GM12878 (cell line): Measurements from ENCODE around the gene ITK. TPM values are rescaled to one million over a fixed set of nuclear protein-coding genes. Genes with fewer than 3 reads are reported as not detected.

ENCODE experiments used
- ATAC-seq: fragments of 200-7000 bp; cut with Tn5 transposase; 3 replicates; pipeline ENCODE4 v1.9.1; 2020; ENCODE audit warnings: mild to moderate bottlenecking, moderate library complexity
- BruUV-seq: library from RNA; stranded (reverse); fragments of 400-500 nt; replicated peaks from 2 replicates; lab custom pipeline; 2021; lab: Mats Ljungman, UMichigan
- CTCF ChIA-PET: fragments of 300-600 bp; sonication (Branson Sonifier 250); formaldehyde crosslinking; extraction: SDS; loops from one replicate; lab custom pipeline; 2021; ENCODE audit warnings: inconsistent platforms; lab: Yijun Ruan, JAX
- POLR2A ChIA-PET: fragments of 350-600 bp; formaldehyde crosslinking; extraction: SDS; loops from one replicate; lab custom pipeline; 2021; ENCODE audit warnings: inconsistent platforms; lab: Charles Lee
- RAD21 ChIA-PET: fragments of 300-600 bp; sonication (Branson Sonifier 250); formaldehyde crosslinking; loops from one replicate; lab custom pipeline; 2023; ENCODE audit warnings: antibody characterized with exemption; ENCODE audit not compliant: unreplicated experiment; lab: Charles Lee
- SMC1A ChIA-PET: fragments of 300-600 bp; sonication (Branson Sonifier 250); formaldehyde crosslinking; loops from one replicate; lab custom pipeline; 2023; ENCODE audit not compliant: unreplicated experiment, uncharacterized antibody; lab: Charles Lee
- DNase-seq: peaks from one replicate; pipeline ENCODE4 v3.0.0-alpha.2; 2011; ENCODE audit warnings: low read depth, low spot score
- FAIRE-seq: peaks from 3 replicates; lab custom pipeline; 2011; peaks lifted over from hg19 to GRCh38; lab: Jason Lieb, UNC
- H2AFZ ChIP-seq: 2 replicates; pipeline ENCODE4 v1.6.0; 2011; ENCODE audit warnings: low read depth, low read length, control low read depth; ENCODE audit not compliant: control insufficient read depth
- H3K27ac ChIP-seq: 2 replicates; pipeline ENCODE4 v1.5.1; 2011; ENCODE audit warnings: control low read depth; ENCODE audit not compliant: control insufficient read depth, insufficient read depth
- H3K27me3 ChIP-seq, 2 experiments: replicated peaks in 1 of 2; 2 replicates each; pipeline versions ENCODE4 v1.6.0 to v1.6.1; 2011; ENCODE audit warnings: low read length in 1 of 2; ENCODE audit not compliant: control insufficient read depth in 2 of 2, insufficient read depth in 2 of 2
- H3K36me3 ChIP-seq, 2 experiments: 2 replicates each; pipeline ENCODE4 v1.5.1; 2011; ENCODE audit warnings: low read length in 1 of 2; ENCODE audit not compliant: control insufficient read depth in 2 of 2, insufficient read depth in 2 of 2
- H3K4me1 ChIP-seq: 2 replicates; pipeline ENCODE4 v1.6.1; 2011; ENCODE audit warnings: mild to moderate bottlenecking, low read length, moderate library complexity, mixed read lengths; ENCODE audit not compliant: control insufficient read depth, insufficient read depth
- H3K4me2 ChIP-seq: 2 replicates; pipeline ENCODE4 v1.6.0; 2011; ENCODE audit warnings: control low read depth; ENCODE audit not compliant: control insufficient read depth, insufficient read depth
- H3K4me3 ChIP-seq: fragments of 200-600 bp; sonication (generic); 2 replicates; pipeline ENCODE4 v1.5.1; 2016
- H3K79me2 ChIP-seq: 2 replicates; pipeline ENCODE4 v1.6.0; 2011; ENCODE audit warnings: low read length; ENCODE audit not compliant: control insufficient read depth, insufficient read depth
- H3K9ac ChIP-seq: 2 replicates; pipeline ENCODE4 v1.8.0; 2011; ENCODE audit warnings: low read length, control low read depth, mixed read lengths; ENCODE audit not compliant: control insufficient read depth, insufficient read depth
- H3K9me3 ChIP-seq: replicated peaks from 3 replicates; pipeline ENCODE4 v1.5.1; 2011; ENCODE audit warnings: mild to moderate bottlenecking, low read length; ENCODE audit not compliant: control insufficient read depth, insufficient read depth
- H4K20me1 ChIP-seq: 2 replicates; pipeline ENCODE4 v1.6.0; 2011; ENCODE audit not compliant: control insufficient read depth, insufficient read depth
- CBX3 ChIP-seq: fragments of 200-600 bp; sonication (generic); IDR thresholded peaks from 2 replicates; pipeline ENCODE4 v1.6.1; 2016; ENCODE audit warnings: low read depth, borderline replicate concordance
- CREB1 ChIP-seq: IDR thresholded peaks from 2 replicates; pipeline ENCODE4 v1.6.1; 2012; ENCODE audit warnings: low read depth, mild to moderate bottlenecking, inconsistent platforms
- ETV6 ChIP-seq, 2 experiments: fragments of 450-650 bp in 1 of 2; IDR thresholded peaks in 1 of 2; conservative IDR thresholded peaks in 1 of 2; 2 replicates each; pipeline ENCODE4 v1.6.1; 2014; ENCODE audit warnings: antibody characterized with exemption in 1 of 2, borderline replicate concordance in 1 of 2, low read depth in 1 of 2, mild to moderate bottlenecking in 1 of 2, moderate library complexity in 1 of 2
- EZH2 ChIP-seq: IDR thresholded peaks from 2 replicates; pipeline ENCODE4 v1.6.1; 2012; ENCODE audit warnings: low read depth, mild to moderate bottlenecking, control low read depth, inconsistent platforms, low read length, borderline replicate concordance; ENCODE audit not compliant: control insufficient read depth
- IKZF2 ChIP-seq, 2 experiments: fragments of 450-650 bp; IDR thresholded peaks; 2 replicates each; pipeline ENCODE4 v1.6.1; 2017; ENCODE audit warnings: mild to moderate bottlenecking in 2 of 2, moderate library complexity in 2 of 2
- NFXL1 ChIP-seq: fragments of 450-650 bp; IDR thresholded peaks from 2 replicates; pipeline ENCODE4 v1.6.1; 2017; ENCODE audit warnings: antibody characterized with exemption, mild to moderate bottlenecking, borderline replicate concordance
- NFYB ChIP-seq: IDR thresholded peaks from 2 replicates; pipeline ENCODE4 v1.6.1; 2011; ENCODE audit warnings: low read depth, mild to moderate bottlenecking, low read length, improper control_type of control experiment, moderate library complexity; ENCODE audit not compliant: insufficient read depth
- RAD21 ChIP-seq: IDR thresholded peaks from 2 replicates; pipeline ENCODE4 v1.6.1; 2011; ENCODE audit warnings: mild to moderate bottlenecking, low read depth, low read length, moderate library complexity; ENCODE audit not compliant: insufficient read depth
- STAT1 ChIP-seq: fragments of 450-650 bp; conservative IDR thresholded peaks from 2 replicates; pipeline ENCODE4 v1.6.1; 2014; ENCODE audit warnings: antibody characterized with exemption, mild to moderate bottlenecking
- STAT3 ChIP-seq: IDR thresholded peaks from 2 replicates; pipeline ENCODE4 v1.6.1; 2011; ENCODE audit warnings: low read depth, low read length, improper control_type of control experiment
- ZNF24 ChIP-seq: fragments of 450-650 bp; IDR thresholded peaks from 2 replicates; pipeline ENCODE4 v1.6.1; 2017; ENCODE audit warnings: antibody characterized with exemption, mild to moderate bottlenecking
- WGBS: methylation state at CpG from one replicate; pipeline ENCODE4 v1.1.6; 2016; ENCODE audit warnings: low lambda C conversion rate; ENCODE audit not compliant: insufficient replicate concordance, insufficient coverage; ENCODE audit errors: missing lambda C conversion rate; 5-methylcytosine and 5-hydroxymethylcytosine counted together
- in situ Hi-C: fragments of 300-500 bp; cut with MboI; formaldehyde crosslinking; loops from 9 replicates; pipeline ENCODE4 v1.14.3; 2018; ENCODE audit warnings: mixed read lengths
- intact Hi-C: fragments of 100-400 bp; cut with micrococcal nuclease; formaldehyde crosslinking; loops from one replicate; pipeline ENCODE4 v1.14.2; 2022; ENCODE audit not compliant: unreplicated experiment
- polyA plus RNA-seq, 11 experiments: library from polyadenylated mRNA; depleted of rRNA in 4 of 11; unstranded in 6 of 11; stranded (reverse) in 5 of 11; fragments of >200 nt; fragmentation: Nextera tagmentation in 4 of 11; fragmentation: Illumina TruSeq in 1 of 11; extraction: Ambion mirVana in 4 of 11; extraction: Trizol in 1 of 11; gene quantifications; 1 replicate in 1 of 11; 2 replicates in 10 of 11; pipeline versions ENCODE4 v1.2.1 to v1.2.3, GENCODE V29; 2011 to 2016; ENCODE audit warnings: inconsistent platforms in 2 of 11, missing spikeins in 2 of 11, low read depth in 1 of 11
- total RNA-seq, 4 experiments: library from RNA; depleted of rRNA in 3 of 4; stranded (reverse); fragments of >200 nt in 3 of 4; fragmentation: Illumina TruSeq in 1 of 4; extraction: Trizol in 1 of 4; gene quantifications; 2 replicates each; pipeline versions ENCODE4 v1.2.1 to v1.2.3, GENCODE V29; 2013 to 2021
- TF ChIP-seq, protein P1 (sequence below): fragments of 150-350 bp; IDR thresholded peaks from 2 replicates; pipeline ENCODE4 v1.6.1; 2014; ENCODE audit warnings: mild to moderate bottlenecking, low read depth, low read length
- TF ChIP-seq, protein P2 (sequence below): fragments of 450-650 bp; IDR thresholded peaks from 2 replicates; pipeline ENCODE4 v1.6.1; 2016; ENCODE audit warnings: mild to moderate bottlenecking

Gene ITK
- total and polyA plus RNA-seq, 10 of the 15 experiments (the other 5 are each of a cell fraction or from before 2014, with no cell fraction given) = 0.05 to 2.4 (median 0.76) TPM

DNA sequence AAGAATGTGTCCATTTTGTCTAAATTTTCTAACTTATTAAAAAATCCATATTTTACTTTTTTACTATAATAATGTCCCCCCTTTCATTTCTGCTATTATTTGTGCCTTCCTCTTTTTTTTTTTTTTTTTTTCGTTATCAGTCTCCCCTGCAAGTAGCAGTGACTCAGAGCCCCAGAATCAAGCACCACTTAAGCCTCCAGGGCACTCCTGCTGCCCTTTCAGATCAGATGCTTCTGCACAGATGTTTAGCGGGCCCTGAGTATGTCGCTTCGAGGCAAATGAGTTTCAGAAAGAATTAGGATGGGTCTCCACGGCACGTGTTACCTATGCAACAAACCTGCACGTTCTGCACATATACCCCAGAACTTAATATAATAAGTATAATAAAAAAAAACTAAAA is 49.7 kb upstream of the ITK start:
- no peak for FAIRE-seq
- peak; percentile 82 for ATAC-seq
- Histone ChIP-seq H3K4me2 (no peak overlapping the region), H3K36me3 (0 out of 4 replicates have a peak, but pooled peaks cover 0 to under 1% of the 10 kb centered on the region in 2 experiments), H3K79me2 (no peaks in the 10 kb centered on the region), H3K27ac (no peak overlapping the region), H2AFZ (no peak overlapping the region), H3K27me3 (no peaks in the 10 kb centered on the region), H3K9me3 (no peaks in the 10 kb centered on the region), H3K9ac (no peak overlapping the region), H3K4me1 (peaks cover 5% of the 10 kb centered on the region; the same call in 1 of the 2 replicates), H3K4me3 (no peak overlapping the region), H4K20me1 (no peaks in the 10 kb centered on the region)
- no peak for DNase-seq
- ChIA-PET RAD21 (interaction anchor here (0.8 to 1.9 kb wide), 8 partner anchors 8 to 210 kb away, joined by 3 to 23 read pairs (median 8); no protein-coding TSS in a partner anchor), CTCF (interaction anchor here (0.6 to 4.8 kb wide), 22 partner anchors 11 to 1514 kb away, joined by 3 to 51 read pairs (median 5); partner anchors contain the start of gene HAVCR2), POLR2A (interaction anchor here (0.6 to 2.7 kb wide), 5 partner anchors 12 to 240 kb away, joined by 3 to 9 read pairs (median 5); partner anchors contain the start of genes HAVCR2 and MED7), SMC1A (interaction anchor here (0.6 to 4.6 kb wide), 21 partner anchors 11 to 1324 kb away, joined by 3 to 54 read pairs (median 4); partner anchors contain the start of gene MED7)
- no TSS peak for BruUV-seq
- 10% methylated on average over 6 of the region's 7 CpGs for WGBS
- TF ChIP-seq RAD21 = peak; percentile 11; the same call in 1 of the 2 replicates
- TF ChIP-seq NFYB = no peak
- in situ Hi-C loops = no loop called here
- intact Hi-C loops = loop anchor here (5.0 to 10.0 kb wide), 5 partner anchors 304 to 1994 kb away; no protein-coding TSS in a partner anchor

DNA sequence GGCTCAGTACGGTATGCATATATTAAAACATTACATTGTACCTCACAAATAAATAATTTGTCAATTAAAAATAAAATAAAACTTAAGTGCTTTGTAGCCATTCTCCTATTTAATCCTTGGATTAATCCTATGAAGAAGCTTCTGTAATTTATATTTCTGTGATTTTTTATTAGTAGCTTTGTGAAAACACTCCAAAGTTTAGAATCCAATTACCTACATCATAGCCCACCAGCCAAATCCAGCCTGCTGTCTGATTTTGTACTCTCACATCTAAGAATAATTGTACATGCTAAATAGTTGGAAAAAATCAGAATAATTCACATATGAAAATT is 48.4 kb upstream of the ITK start:
- Histone ChIP-seq H3K4me1 (peaks cover 5% of the 10 kb centered on the region; the same call in 1 of the 2 replicates), H3K27me3 (no peaks in the 10 kb centered on the region), H3K4me2 (no peak overlapping the region), H2AFZ (no peak overlapping the region), H3K9ac (no peak overlapping the region), H3K36me3 (0 out of 4 replicates have a peak, but pooled peaks cover 0 to 3% of the 10 kb centered on the region in 2 experiments), H3K4me3 (no peak overlapping the region), H3K27ac (no peak overlapping the region), H4K20me1 (no peaks in the 10 kb centered on the region), H3K79me2 (no peaks in the 10 kb centered on the region), H3K9me3 (no peaks in the 10 kb centered on the region)
- ATAC-seq = no peak
- CTCF ChIA-PET = interaction anchor here (0.6 to 4.8 kb wide), 62 partner anchors 9 to 1992 kb away, joined by 3 to 51 read pairs (median 5); partner anchors contain the start of genes HAVCR2 and MED7
- in situ Hi-C loops = no loop called here
- intact Hi-C loops = loop anchor here (1.0 to 10.0 kb wide), 10 partner anchors 57 to 1995 kb away; no protein-coding TSS in a partner anchor
- 0% methylated on average over 1 of the region's 1 CpG for WGBS
- no TSS peak for BruUV-seq
- FAIRE-seq = no peak
- RAD21 ChIA-PET = interaction anchor here (0.7 to 2.2 kb wide), 28 partner anchors 10 to 1993 kb away, joined by 3 to 23 read pairs (median 4); partner anchors contain the start of gene MED7
- SMC1A ChIA-PET = interaction anchor here (0.6 to 4.6 kb wide), 40 partner anchors 10 to 1515 kb away, joined by 3 to 54 read pairs (median 5); partner anchors contain the start of genes HAVCR2 and MED7
- POLR2A ChIA-PET = interaction anchor here (0.5 to 2.7 kb wide), 3 partner anchors 10 to 199 kb away, joined by 3 to 9 read pairs (median 3); partner anchors contain the start of gene MED7
- no peak for DNase-seq
- TF ChIP-seq NFXL1 (no peak), STAT3 (no peak), EZH2 (no peak), CREB1 (no peak), ZNF24 (no peak), ETV6 (conservative IDR thresholded peaks at IDR 0.05 in 1 of 2, IDR thresholded peaks at IDR 0.05 in 1 of 2; ENCODE audit: borderline replicate concordance in 1 of 2, low read depth in 1 of 2) (no peak), CBX3 (no peak), IKZF2 (IDR thresholded peaks at IDR 0.05) (no peak), STAT1 (no peak)
- TF ChIP-seq, protein P1, sequence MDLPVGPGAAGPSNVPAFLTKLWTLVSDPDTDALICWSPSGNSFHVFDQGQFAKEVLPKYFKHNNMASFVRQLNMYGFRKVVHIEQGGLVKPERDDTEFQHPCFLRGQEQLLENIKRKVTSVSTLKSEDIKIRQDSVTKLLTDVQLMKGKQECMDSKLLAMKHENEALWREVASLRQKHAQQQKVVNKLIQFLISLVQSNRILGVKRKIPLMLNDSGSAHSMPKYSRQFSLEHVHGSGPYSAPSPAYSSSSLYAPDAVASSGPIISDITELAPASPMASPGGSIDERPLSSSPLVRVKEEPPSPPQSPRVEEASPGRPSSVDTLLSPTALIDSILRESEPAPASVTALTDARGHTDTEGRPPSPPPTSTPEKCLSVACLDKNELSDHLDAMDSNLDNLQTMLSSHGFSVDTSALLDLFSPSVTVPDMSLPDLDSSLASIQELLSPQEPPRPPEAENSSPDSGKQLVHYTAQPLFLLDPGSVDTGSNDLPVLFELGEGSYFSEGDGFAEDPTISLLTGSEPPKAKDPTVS = no peak
- TF ChIP-seq, protein P2, sequence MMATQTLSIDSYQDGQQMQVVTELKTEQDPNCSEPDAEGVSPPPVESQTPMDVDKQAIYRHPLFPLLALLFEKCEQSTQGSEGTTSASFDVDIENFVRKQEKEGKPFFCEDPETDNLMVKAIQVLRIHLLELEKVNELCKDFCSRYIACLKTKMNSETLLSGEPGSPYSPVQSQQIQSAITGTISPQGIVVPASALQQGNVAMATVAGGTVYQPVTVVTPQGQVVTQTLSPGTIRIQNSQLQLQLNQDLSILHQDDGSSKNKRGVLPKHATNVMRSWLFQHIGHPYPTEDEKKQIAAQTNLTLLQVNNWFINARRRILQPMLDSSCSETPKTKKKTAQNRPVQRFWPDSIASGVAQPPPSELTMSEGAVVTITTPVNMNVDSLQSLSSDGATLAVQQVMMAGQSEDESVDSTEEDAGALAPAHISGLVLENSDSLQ = no peak
